HepG2 (cell line): ENCODE results near the gene DAZAP1. TPM values are rescaled to one million over a fixed set of nuclear protein-coding genes. Genes with fewer than 3 reads are reported as not detected.
A peak's percentile ranks its signal among the peaks of the same experiment; 100 is the strongest.

Experiments used
- ATAC-seq: fragments of 200-7000 bp; cut with Tn5 transposase; 3 replicates; pipeline ENCODE4 v1.9.1; 2020; ENCODE audit warnings: mild to moderate bottlenecking, moderate library complexity
- BruUV-seq: library from RNA; stranded (reverse); fragments of 400-500 nt; replicated peaks from 2 replicates; lab custom pipeline; 2021; lab: Mats Ljungman, UMichigan
- CTCF ChIA-PET: fragments of 300-600 bp; formaldehyde crosslinking; extraction: SDS; loops from one replicate; lab custom pipeline; 2021; ENCODE audit warnings: low total read pairs, inconsistent platforms, low intra/inter-chr PET ratio; lab: Yijun Ruan, JAX
- POLR2A ChIA-PET: fragments of 350-600 bp; sonication (Branson Sonifier 250); formaldehyde crosslinking; loops from one replicate; lab custom pipeline; 2020; ENCODE audit warnings: antibody characterized with exemption, inconsistent platforms; lab: Yijun Ruan, JAX
- DNase-seq: peaks from one replicate; pipeline ENCODE4 v3.0.0-alpha.2; 2015; ENCODE audit warnings: low spot score
- FAIRE-seq: peaks from 3 replicates; lab custom pipeline; 2011; peaks lifted over from hg19 to GRCh38; lab: Jason Lieb, UNC
- H2AFZ ChIP-seq: one replicate; pipeline ENCODE4 v1.6.1; 2011; ENCODE audit warnings: low read length, inconsistent platforms
- H3K27ac ChIP-seq: fragments of 300-600 bp; 3 replicates; pipeline ENCODE4 v1.8.0; 2011; ENCODE audit warnings: mixed run types, mild to moderate bottlenecking, mixed read lengths, low read length, inconsistent platforms; ENCODE audit not compliant: insufficient read depth; ENCODE audit errors: extremely low read length
- H3K27me3 ChIP-seq, 2 experiments: fragments of 200-600 bp in 1 of 2; 2 replicates in 1 of 2; 3 replicates in 1 of 2; pipeline versions ENCODE4 v1.6.0 to v1.8.0; 2011; ENCODE audit warnings: low read length in 2 of 2, mild to moderate bottlenecking in 2 of 2, moderate library complexity in 2 of 2, inconsistent platforms in 1 of 2; ENCODE audit not compliant: insufficient read depth in 2 of 2, control insufficient read depth in 1 of 2
- H3K36me3 ChIP-seq, 2 experiments: fragments of 200-600 bp in 1 of 2; replicated peaks in 1 of 2; 2 replicates in 1 of 2; 3 replicates in 1 of 2; pipeline versions ENCODE4 v1.5.1 to v1.8.0; 2011; ENCODE audit warnings: low read length in 2 of 2, inconsistent platforms in 1 of 2; ENCODE audit not compliant: insufficient read depth in 2 of 2, control insufficient read depth in 1 of 2
- H3K4me1 ChIP-seq: 2 replicates; pipeline ENCODE4 v1.5.1; 2012; ENCODE audit warnings: low read length, inconsistent platforms; ENCODE audit not compliant: insufficient read depth
- H3K4me2 ChIP-seq: 2 replicates; pipeline ENCODE4 v1.6.0; 2011; ENCODE audit warnings: low read depth, low read length, inconsistent platforms
- H3K4me3 ChIP-seq, 3 experiments: fragments of 200-600 bp in 1 of 3; sonication (generic), shearing (Covaris generic) in 1 of 3; replicated peaks in 1 of 3; 2 replicates each; pipeline ENCODE4 v1.5.1; 2011 to 2016; ENCODE audit warnings: low read length in 3 of 3, inconsistent platforms in 2 of 3, low read depth in 2 of 3, mild to moderate bottlenecking in 2 of 3, control low read depth in 1 of 3, mixed read lengths in 1 of 3; ENCODE audit not compliant: insufficient read depth in 1 of 3
- H3K79me2 ChIP-seq: one replicate; pipeline ENCODE4 v1.6.1; 2011; ENCODE audit warnings: low read length, inconsistent platforms; ENCODE audit not compliant: insufficient read depth
- H3K9ac ChIP-seq: 2 replicates; pipeline ENCODE4 v1.6.0; 2011; ENCODE audit warnings: mild to moderate bottlenecking, low read depth, low read length, inconsistent platforms; ENCODE audit not compliant: insufficient read depth
- H3K9me3 ChIP-seq: 2 replicates; pipeline ENCODE4 v1.5.1; 2012; ENCODE audit warnings: mild to moderate bottlenecking, low read length
- H4K20me1 ChIP-seq: 2 replicates; pipeline ENCODE4 v1.6.0; 2011; ENCODE audit warnings: inconsistent platforms, mild to moderate bottlenecking, low read length, moderate library complexity; ENCODE audit not compliant: insufficient read depth
- AGO1 ChIP-seq: fragments of 200-400 bp; formaldehyde crosslinking; IDR thresholded peaks from 2 replicates; pipeline ENCODE4 v1.6.1; 2017; ENCODE audit warnings: mild to moderate bottlenecking, low read depth, low read length, moderate library complexity; ENCODE audit not compliant: poor library complexity, severe bottlenecking
- ATF1 ChIP-seq: IDR thresholded peaks from 2 replicates; pipeline ENCODE4 v1.6.1; 2016; ENCODE audit warnings: mild to moderate bottlenecking, control low read depth
- ATF7-NPFF ChIP-seq: sonication (generic); formaldehyde crosslinking; IDR thresholded peaks from 2 replicates; pipeline ENCODE4 v1.8.1; 2023; ENCODE audit warnings: mild to moderate bottlenecking, low read depth, missing genetic modification reagents, moderate library complexity
- BHLHE40 ChIP-seq: IDR thresholded peaks from 2 replicates; pipeline ENCODE4 v1.6.1; 2011; ENCODE audit warnings: low read length, improper control_type of control experiment
- ELF4 ChIP-seq: sonication (generic); formaldehyde crosslinking; IDR thresholded peaks from 2 replicates; pipeline ENCODE4 v1.5.0; 2020; ENCODE audit warnings: missing genetic modification reagents, mild to moderate bottlenecking, moderate library complexity, borderline replicate concordance
- FOSL1 ChIP-seq: sonication (generic); formaldehyde crosslinking; IDR thresholded peaks from 2 replicates; pipeline ENCODE4 v1.9.0; 2021; ENCODE audit warnings: missing genetic modification reagents, borderline replicate concordance
- ISX ChIP-seq: sonication (generic); formaldehyde crosslinking; conservative IDR thresholded peaks from 2 replicates; pipeline ENCODE4 v1.5.0; 2020; ENCODE audit warnings: missing genetic modification reagents
- MIXL1 ChIP-seq: IDR thresholded peaks from 2 replicates; pipeline ENCODE4 v1.6.1; 2016
- SRF ChIP-seq: IDR thresholded peaks from 2 replicates; pipeline ENCODE4 v1.6.1; 2011; ENCODE audit warnings: mild to moderate bottlenecking, low read depth, low read length, moderate library complexity
- ZBTB8A ChIP-seq: sonication (generic); formaldehyde crosslinking; IDR thresholded peaks from 2 replicates; pipeline ENCODE4 v1.4.0; 2020; ENCODE audit warnings: mild to moderate bottlenecking, low read depth, missing genetic modification reagents, borderline replicate concordance
- ZNF234 ChIP-seq: sonication (generic); formaldehyde crosslinking; conservative IDR thresholded peaks from 2 replicates; pipeline ENCODE4 v1.5.1; 2020; ENCODE audit warnings: mild to moderate bottlenecking, missing genetic modification reagents
- ZNF460 ChIP-seq: sonication (generic); formaldehyde crosslinking; IDR thresholded peaks from 2 replicates; pipeline ENCODE4 v1.5.1; 2020; ENCODE audit warnings: missing genetic modification reagents, mild to moderate bottlenecking, borderline replicate concordance
- ZNF567 ChIP-seq: sonication (generic); formaldehyde crosslinking; IDR thresholded peaks from 2 replicates; pipeline ENCODE4 v1.8.1; 2023; ENCODE audit warnings: mild to moderate bottlenecking, missing genetic modification reagents, borderline replicate concordance
- ZNF629 ChIP-seq: sonication (generic); formaldehyde crosslinking; conservative IDR thresholded peaks from 2 replicates; pipeline ENCODE4 v1.5.0; 2020; ENCODE audit warnings: missing genetic modification reagents
- ZNF768 ChIP-seq: sonication (generic); formaldehyde crosslinking; IDR thresholded peaks from 2 replicates; pipeline ENCODE4 v1.4.0; 2020; ENCODE audit warnings: missing genetic modification reagents
- ZNF773 ChIP-seq: sonication (generic); formaldehyde crosslinking; IDR thresholded peaks from 2 replicates; pipeline ENCODE4 v1.4.0; 2020; ENCODE audit warnings: missing genetic modification reagents, borderline replicate concordance
- ZSCAN20 ChIP-seq: sonication (generic); formaldehyde crosslinking; IDR thresholded peaks from 2 replicates; pipeline ENCODE4 v1.4.0; 2020; ENCODE audit warnings: missing genetic modification reagents, mild to moderate bottlenecking, borderline replicate concordance
- WGBS: methylation state at CpG from one replicate; pipeline ENCODE4 v1.1.6; 2017; ENCODE audit warnings: low lambda C conversion rate; 5-methylcytosine and 5-hydroxymethylcytosine counted together
- in situ Hi-C: cut with HindIII; loops from 2 replicates; pipeline ENCODE4 v1.10.0; 2017; ENCODE audit warnings: low pct_unique_long_range_greater_than_20kb; ENCODE audit not compliant: extremely low pct_ligation_motif_present
- intact Hi-C: fragments of 100-400 bp; cut with micrococcal nuclease; formaldehyde crosslinking; loops from one replicate; pipeline ENCODE4 v1.10.0; 2022; ENCODE audit not compliant: unreplicated experiment
- polyA plus RNA-seq, 8 experiments: library from polyadenylated mRNA; depleted of rRNA in 3 of 8; stranded (reverse) in 7 of 8; unstranded in 1 of 8; fragments of >200 nt; fragmentation: Illumina TruSeq in 4 of 8; extraction: Trizol in 4 of 8; gene quantifications; 2 replicates each; pipeline versions ENCODE4 v1.2.1 to v1.2.3, GENCODE V29; 2011 to 2016; ENCODE audit warnings: low read depth in 4 of 8, missing spikeins in 1 of 8, mixed read lengths in 1 of 8; ENCODE audit not compliant: insufficient read depth in 1 of 8
- total RNA-seq, 5 experiments: library from RNA; depleted of rRNA; stranded (reverse); fragments of >200 nt; fragmentation: Illumina TruSeq; extraction: Trizol; gene quantifications; 2 replicates each; pipeline ENCODE4 v1.2.3, GENCODE V29; 2016; ENCODE audit warnings: low read depth in 1 of 5
- TF ChIP-seq, protein P1 (sequence below): sonication (generic); formaldehyde crosslinking; IDR thresholded peaks from 2 replicates; pipeline ENCODE4 v1.9.0; 2022; ENCODE audit warnings: low read depth, missing genetic modification reagents
- TF ChIP-seq, protein P2 (sequence below): sonication (generic); formaldehyde crosslinking; IDR thresholded peaks from 2 replicates; pipeline ENCODE4 v1.4.0; 2020; ENCODE audit warnings: missing genetic modification reagents, borderline replicate concordance

The DAZAP1 gene
- total and polyA plus RNA-seq, 2 of the 13 experiments (the other 11 are each of a cell fraction or from before 2014, with no cell fraction given) = 63.3 to 79.2 TPM

GRCh38 chr19:1457031-1457739 lies 49.8 kb downstream of the DAZAP1 start:
- Histone ChIP-seq H3K9me3 (no peaks in the 10 kb centered on the region), H3K4me3 (peak overlapping the region in 1 of 3 experiments; percentile 12; a peak in 2 of 6 replicates), H3K4me2 (peak overlapping the region; percentile 25), H3K79me2 (no peaks in the 10 kb centered on the region), H3K27me3 (peaks cover 6 to 45% of the 10 kb centered on the region in 2 experiments; a peak in 4 of 5 replicates), H3K9ac (no peak overlapping the region), H3K4me1 (peaks cover 56% of the 10 kb centered on the region), H3K36me3 (no peaks in the 10 kb centered on the region), H3K27ac (no peak overlapping the region), H2AFZ (no peak overlapping the region), H4K20me1 (peaks cover 5% of the 10 kb centered on the region; the same call in 1 of the 2 replicates)
- WGBS = 26% methylated on average over 12 of the region's 48 CpGs
- BruUV-seq = no TSS peak
- CTCF ChIA-PET = no interaction called here
- POLR2A ChIA-PET = no interaction called here
- in situ Hi-C loops (loop anchor here (5.0 kb wide), 1 partner anchor 55 kb away; the partner anchor contains the start of gene ADAMTSL5), intact Hi-C loops (no loop called here)
- DNase-seq (no peak), ATAC-seq (peak; percentile 44), FAIRE-seq (no peak)
- TF ChIP-seq MIXL1 (CRISPR knock-in tag) (no peak), ZNF567 (CRISPR knock-in tag) (no peak), ISX (CRISPR knock-in tag) (no peak), ZNF768 (CRISPR knock-in tag) (peak; percentile 16; the same call in 1 of the 2 replicates), AGO1 (peak; percentile 93), SRF (no peak), ATF1 (CRISPR knock-in tag) (no peak), ATF7-NPFF (CRISPR knock-in tag) (0 out of 2 replicates have a peak, but pooled peaks have one; percentile 49), ELF4 (CRISPR knock-in tag) (no peak), BHLHE40 (peak; percentile 11; the same call in 1 of the 2 replicates), ZBTB8A (CRISPR knock-in tag) (no peak), ZNF629 (CRISPR knock-in tag) (no peak), FOSL1 (no peak), ZNF460 (CRISPR knock-in tag) (no peak), ZNF234 (CRISPR knock-in tag) (no peak), ZNF773 (CRISPR knock-in tag) (no peak), ZSCAN20 (CRISPR knock-in tag) (no peak)
- TF ChIP-seq, protein P1, sequence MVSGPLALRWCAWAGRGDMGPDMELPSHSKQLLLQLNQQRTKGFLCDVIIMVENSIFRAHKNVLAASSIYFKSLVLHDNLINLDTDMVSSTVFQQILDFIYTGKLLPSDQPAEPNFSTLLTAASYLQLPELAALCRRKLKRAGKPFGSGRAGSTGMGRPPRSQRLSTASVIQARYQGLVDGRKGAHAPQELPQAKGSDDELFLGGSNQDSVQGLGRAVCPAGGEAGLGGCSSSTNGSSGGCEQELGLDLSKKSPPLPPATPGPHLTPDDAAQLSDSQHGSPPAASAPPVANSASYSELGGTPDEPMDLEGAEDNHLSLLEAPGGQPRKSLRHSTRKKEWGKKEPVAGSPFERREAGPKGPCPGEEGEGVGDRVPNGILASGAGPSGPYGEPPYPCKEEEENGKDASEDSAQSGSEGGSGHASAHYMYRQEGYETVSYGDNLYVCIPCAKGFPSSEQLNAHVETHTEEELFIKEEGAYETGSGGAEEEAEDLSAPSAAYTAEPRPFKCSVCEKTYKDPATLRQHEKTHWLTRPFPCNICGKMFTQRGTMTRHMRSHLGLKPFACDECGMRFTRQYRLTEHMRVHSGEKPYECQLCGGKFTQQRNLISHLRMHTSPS (CRISPR knock-in tag) = no peak
- TF ChIP-seq, protein P2, sequence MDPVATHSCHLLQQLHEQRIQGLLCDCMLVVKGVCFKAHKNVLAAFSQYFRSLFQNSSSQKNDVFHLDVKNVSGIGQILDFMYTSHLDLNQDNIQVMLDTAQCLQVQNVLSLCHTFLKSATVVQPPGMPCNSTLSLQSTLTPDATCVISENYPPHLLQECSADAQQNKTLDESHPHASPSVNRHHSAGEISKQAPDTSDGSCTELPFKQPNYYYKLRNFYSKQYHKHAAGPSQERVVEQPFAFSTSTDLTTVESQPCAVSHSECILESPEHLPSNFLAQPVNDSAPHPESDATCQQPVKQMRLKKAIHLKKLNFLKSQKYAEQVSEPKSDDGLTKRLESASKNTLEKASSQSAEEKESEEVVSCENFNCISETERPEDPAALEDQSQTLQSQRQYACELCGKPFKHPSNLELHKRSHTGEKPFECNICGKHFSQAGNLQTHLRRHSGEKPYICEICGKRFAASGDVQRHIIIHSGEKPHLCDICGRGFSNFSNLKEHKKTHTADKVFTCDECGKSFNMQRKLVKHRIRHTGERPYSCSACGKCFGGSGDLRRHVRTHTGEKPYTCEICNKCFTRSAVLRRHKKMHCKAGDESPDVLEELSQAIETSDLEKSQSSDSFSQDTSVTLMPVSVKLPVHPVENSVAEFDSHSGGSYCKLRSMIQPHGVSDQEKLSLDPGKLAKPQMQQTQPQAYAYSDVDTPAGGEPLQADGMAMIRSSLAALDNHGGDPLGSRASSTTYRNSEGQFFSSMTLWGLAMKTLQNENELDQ (CRISPR knock-in tag) = no peak
